Measurements from ENCODE around the gene OPHN1. TPM values are rescaled to one million over a fixed set of nuclear protein-coding genes. Genes with fewer than 3 reads are reported as not detected.
"Not testable (repeated sequence)": the region's sequence is repeated elsewhere in the genome, so short reads cannot be mapped to it uniquely, and the experiment has no call there.

Gene OPHN1
- total RNA-seq, 1 donor from 2014 or later = 11.7 TPM

DNA sequence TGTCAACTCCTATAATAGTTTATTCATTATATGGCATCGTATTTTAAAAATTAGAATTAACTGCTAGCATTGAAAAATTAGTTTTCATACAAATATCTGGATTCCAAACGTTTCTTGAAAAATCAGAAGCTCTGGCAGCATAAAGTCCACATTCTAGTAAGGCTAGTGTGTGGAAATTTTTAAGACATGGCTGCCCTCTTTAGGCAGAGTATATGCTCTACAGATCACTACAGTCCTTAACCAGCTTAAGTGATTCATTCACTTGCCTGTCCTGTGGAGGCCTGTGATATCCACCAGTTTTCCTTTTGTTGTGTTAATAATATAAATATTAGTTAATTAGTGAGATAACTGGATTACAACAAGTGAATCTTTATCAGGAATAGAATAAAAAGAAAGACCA, 287.2 kb downstream of the OPHN1 start:
- peak; percentile 58 for DNase-seq

DNA sequence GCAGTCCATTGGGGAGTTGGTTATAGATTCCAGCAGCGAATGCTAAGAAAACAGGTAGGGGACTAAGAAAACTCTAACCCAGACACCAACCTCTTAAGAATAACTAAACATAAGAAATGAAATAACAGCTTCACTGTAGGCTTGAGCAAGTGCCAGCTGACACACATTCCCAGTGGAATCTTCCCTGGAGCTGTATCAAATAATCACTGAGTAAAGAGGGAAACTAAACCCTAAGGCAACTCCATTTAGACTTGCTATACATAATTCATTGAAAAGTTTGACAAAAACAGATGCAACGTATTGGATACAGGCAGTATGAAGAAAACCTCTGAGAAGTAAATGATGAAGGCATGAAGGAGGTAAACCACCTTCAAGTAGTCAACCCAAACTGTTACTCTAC, 293.5 kb downstream of the OPHN1 start:
- no peak for DNase-seq

DNA sequence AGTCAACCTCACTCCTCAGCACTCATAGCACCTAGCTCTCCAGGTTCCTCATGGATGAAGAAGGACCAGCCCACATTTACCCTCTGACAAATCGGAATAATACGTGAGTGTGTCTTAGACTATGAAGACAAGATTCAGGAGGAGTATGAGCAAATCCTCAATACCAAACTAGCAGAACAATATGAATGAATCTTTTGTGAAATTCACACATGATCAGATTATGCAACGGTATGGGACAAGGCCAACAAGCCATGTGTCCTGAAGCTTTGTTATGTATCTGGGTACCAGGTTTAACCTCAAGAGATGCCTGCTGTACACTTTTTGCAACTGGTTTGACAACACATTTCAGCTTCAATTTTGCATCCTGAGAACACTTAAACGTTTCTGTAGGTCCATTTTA, 300.1 kb downstream of the OPHN1 start:
- no peak for DNase-seq

DNA sequence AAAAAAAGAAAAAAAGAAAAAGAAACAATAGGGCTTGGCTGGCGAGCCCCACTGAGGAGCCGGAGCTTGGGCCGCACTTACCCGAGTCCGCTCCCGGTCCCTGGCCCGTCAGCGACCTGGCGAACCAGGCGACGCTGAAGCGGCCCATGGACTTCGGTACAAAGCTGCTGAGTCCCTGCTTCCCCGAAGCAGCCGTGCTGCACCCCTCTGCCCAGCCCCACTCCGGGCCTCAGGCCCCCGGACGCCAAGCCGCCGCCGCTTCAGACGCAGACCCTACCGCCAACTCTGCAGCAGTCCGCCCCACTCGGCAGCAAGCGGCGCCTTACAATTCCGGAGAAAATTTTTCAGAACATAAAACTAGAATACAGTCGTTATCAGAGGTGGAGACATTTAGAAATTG, 300.5 kb downstream of the OPHN1 start:
- DNase-seq = no peak

DNA sequence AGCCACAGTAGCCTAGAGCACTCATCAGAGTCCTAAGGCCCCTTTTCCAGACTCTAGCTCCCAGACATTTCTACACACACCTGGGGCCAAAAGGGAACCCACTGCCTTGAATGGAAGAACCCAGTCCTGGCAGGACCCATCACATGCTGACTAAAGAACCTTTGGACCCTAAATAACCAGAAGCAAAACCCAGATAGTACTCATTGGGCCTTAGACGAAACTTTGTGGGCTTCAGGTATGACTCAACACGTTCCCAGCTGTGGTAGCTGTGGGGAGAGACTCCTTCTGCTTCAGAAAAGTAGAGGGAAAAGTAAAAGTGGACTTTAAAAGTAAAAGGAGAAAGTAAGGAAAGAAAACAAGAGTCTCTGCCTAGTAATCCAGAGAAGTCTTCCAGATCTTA, 311.5 kb downstream of the OPHN1 start:
- no peak for DNase-seq

DNA sequence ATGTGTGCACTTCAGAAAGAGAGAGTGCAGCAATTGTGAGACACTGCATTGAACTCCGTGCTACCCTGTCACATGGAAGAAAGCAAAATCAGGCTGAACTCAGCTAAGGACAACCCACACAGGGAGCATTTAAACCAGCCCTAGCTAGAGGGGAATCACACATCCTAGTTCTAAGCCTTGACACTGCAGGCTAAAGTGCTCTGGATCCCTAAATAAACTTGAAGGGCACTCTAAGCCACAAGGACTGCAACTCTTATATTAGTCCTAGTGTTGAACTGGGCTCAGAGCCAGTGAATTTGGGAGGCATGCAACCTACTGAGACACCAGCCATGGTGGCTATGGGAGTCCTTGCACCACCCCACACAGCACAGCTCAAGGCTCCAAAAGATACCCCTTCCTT, 311.9 kb downstream of the OPHN1 start:
- DNase-seq = no peak

DNA sequence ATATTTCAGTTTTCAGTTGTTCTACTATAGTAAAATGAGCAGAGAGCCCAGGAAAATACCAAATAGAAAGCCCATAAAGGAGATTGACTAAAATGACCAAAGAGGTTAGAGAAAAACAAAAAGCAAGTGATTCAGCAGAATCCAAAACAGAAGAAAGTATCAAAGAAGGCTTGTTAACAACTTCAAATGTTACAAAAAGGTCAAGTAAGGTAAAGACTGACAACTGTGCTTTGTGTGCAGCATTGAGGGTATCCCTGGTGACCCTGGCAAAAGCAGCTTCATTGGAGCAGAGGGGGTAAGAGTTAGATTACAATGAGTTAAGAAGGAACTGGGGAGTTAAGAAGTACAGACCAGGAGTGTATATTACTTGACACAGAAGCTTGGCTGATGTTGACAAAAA, 317.9 kb downstream of the OPHN1 start:
- no peak for DNase-seq

DNA sequence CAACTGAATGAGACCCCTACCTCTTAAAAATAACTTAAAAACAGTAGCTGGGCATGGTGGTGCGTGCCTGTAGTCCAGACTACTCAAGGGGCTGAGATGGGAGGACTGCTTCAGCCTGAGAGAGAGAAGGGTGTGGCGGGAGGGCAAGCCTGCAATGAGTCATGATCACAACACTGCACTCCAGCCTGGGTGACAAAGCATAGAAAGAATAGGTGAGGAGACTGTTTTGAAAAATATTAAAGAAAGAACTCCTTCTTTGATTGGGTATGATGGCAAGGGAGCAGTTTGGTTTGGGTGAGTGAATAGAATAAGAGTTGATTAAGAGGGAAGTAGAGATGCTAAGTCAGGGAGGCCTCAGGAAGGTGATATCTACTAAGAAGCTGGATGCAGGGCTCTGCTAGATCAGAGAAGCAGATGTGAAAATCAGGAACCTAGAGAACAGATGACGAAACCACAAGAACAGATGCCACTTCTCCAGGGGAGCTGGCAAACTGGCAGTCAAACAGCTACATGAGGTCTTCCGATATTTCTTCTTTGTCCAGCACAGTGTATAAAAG, 318.6 kb downstream of the OPHN1 start:
- no peak for DNase-seq

DNA sequence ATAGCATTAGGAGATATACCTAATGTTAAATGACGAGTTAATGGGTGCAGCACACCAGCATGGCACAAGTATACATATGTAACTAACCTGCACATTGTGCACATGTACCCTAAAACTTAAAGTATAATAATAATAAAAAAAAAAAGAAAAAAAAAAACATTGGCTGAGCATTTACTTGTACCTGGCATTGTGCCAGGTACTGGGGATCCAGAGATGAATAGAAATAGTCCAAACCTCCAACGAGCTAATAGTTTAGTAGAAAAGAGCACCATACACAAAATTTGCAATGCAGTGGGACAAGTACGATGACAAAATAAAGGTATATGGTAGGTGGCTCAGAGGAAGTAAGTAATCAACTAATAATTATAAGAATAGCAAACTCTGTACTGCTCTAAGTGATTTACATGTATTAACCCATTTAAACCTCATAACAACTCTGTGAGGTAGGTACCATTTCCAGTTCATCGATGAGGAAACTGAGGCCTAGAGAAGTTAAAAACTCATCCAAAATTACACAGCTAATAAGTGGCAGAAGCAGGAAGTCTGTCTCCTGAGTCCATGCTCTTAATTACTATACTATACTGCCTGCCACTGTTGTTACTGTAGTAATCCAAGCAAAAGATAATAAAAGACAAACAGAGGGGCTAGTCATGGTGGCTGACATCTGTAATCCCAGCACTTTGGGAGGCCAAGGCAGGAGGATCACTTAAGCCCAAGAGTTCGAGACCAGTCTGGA, 319.3 kb downstream of the OPHN1 start:
- DNase-seq = peak; percentile 3

DNA sequence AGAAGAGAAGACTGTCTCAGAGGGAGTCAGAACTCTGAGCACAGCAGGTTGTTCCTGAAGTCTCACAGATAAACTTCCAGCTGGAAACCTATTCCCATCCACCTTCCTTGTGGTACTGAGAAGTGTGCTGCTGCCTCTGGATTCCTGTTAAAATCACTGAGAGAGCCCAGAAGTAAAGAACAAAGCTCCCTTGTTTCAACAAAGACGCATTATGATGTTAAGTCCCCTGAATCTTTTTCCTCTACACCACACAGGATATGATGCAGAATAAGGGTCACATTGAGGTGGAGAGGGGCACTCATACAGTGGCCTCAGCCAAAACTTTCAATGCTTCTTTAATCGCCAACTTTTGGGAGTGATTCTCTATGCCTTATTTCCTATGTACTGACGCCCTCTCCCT, 321.0 kb downstream of the OPHN1 start:
- peak; percentile 43 for DNase-seq

DNA sequence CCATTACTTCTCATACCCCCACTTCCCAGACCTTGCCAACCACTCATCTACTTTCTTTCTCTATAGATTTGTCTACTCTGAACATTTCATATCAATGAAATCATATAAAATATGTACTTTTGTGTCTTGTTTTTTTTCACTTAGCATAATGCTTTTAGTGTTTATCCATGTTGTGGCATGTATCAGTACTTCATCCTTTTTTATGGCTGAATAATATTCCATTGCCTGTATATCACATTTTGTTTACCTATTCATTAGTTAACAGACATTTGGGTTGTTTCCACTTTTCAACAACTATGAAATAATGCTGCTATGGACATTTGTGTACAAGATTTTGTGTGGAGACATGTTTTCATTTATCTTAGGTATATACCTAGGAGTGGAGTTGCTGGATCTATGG, 324.1 kb downstream of the OPHN1 start:
- no peak for DNase-seq

DNA sequence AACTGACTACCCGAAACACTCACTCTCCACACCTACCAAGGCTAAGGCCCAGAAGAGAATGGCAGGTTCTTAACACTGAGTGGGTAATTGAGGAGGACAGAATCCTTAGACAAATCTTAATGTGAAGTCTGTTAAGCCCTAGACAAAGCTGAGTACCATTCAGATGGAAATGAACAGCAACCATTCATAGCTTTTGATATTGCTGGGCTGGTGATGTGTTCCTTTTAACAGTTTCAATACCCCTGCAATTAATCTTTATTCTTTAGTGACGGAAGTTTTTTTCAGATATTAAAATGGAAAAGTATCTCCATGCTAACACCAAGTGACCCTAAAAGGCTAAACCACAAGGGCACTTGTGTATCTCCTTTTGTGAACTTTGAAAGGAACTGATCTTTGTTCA, 334.9 kb downstream of the OPHN1 start:
- DNase-seq = no peak

DNA sequence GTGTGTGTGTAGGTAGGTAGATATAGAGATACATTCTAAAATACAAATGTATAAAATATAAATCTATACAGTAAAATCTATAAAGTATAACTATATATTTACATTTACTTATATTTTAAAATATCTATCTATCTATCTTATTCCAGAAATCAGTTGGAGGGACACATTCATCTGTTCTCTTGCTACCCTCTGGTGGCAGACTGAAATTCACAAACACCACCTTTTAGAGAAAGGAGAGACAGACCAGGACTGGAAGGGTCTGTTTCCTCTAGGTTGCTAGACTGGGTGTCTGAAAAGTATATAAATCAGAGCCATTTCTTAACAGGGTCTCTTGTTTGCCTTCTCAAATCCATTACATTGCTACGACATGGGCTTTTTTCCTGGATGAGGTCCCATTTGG, 343.0 kb downstream of the OPHN1 start:
- DNase-seq = no peak

DNA sequence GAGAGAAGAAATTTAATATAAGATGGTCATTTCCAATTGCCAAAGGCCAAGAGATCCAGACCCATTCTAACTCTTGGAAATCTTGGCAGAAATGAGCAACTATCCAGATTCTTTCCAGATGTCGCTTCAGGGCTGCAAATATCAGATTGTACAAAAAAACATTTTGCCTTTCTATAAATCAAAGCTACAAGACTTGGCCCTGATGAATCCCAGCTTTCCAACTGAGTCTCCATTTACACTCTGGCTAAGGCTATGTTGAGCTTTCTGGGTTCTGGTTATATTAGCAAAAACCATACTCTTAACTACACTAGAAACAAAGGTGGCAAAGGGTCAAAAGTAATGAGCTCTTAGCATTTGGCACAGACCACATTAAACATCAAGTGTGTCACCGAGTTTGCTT, 345.8 kb downstream of the OPHN1 start:
- no peak for DNase-seq

DNA sequence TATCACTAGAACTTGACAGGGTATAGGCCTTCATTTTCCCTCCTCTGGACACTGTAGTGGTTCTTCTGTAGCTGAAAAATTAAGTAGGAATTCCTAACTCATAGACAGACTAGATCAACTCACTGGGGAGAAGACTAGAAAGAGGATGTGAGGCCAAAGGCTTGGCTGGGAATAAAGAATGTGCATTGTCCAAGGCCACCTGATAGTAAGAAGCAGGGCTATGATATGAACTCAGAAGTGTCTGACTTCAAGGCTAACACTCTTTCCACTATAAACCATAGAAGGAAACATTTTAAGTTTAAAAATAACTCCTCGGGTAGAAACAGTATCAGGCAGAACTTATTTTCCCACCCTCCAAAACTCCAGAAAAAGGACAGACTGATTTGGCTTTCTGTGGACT, 346.6 kb downstream of the OPHN1 start:
- no peak for DNase-seq

DNA sequence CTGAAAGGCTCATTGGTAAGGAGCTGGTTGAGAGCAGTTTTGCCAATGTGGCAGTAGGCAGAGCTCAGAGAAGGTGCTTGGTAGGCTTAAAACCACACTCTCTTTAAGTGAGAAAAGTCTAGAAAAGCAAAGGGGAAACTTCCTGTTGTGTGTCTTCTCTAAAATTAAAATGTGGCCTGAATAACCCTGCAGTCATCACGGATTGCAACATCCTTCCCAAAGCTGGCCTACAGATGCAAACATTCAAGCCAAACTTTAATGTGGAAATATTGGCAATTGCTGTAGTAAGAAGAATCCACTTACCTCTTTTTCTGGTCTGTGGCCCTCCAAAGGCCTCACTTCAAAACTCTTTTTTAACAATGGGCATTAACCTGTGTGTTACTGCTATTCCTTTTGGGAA, 348.5 kb downstream of the OPHN1 start:
- DNase-seq = no peak

DNA sequence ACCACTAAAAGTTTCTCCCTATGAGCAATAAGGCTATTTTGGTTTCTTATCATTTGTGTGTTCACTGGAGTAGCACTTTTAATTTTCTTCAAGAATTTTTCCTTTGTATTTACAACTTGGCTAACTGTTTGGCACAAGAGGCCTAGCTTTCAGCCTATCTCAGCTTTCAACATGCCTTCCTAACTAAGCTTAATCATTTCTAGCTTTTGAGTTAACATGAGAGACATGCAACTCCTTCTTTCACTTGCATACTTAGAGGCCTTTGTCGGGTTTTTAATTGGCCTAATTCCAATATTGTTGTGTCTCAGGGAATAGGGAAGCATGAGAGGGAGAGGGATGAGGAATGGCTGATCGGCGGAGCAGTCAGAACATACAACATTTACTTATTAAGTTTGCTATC, 349.8 kb downstream of the OPHN1 start:
- DNase-seq = no peak

DNA sequence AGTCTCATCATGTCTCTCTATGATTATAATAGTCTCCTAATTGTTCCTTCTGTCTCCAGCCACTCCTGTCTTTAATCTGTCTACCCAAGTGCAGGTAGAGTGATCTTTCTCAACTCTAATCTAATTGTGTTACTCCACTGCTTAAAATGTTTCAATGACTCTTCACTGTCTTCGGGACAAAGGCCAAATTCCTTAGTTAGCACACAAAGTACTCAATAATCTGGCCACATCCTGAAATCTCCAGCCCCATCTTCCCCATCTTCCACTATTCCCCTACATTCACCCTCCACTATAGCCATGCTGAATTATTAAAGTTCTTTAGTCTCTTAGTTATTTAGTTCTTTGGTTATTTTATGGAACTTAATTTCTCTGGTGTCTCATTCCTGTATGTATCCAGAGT, 353.3 kb downstream of the OPHN1 start:
- no peak for DNase-seq

DNA sequence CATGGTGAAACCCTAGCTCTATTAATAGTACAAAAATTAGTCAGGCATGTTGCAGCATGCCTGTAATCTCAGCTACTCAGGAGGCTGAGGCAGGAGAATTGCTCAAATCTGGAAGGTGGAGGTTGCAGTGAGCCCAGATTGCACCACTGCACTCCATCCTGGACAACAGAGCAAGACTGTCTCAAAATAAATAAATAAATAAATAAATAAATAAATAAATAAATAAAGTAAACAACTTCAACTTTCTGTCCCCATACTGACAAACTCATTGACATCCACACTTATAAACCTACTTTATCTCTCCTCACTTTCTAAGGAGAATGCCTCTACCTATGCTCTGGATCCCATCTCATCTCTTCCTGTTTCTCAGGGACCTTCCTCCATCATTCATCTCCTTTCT, 354.5 kb downstream of the OPHN1 start:
- not testable (repeated sequence) for DNase-seq

DNA sequence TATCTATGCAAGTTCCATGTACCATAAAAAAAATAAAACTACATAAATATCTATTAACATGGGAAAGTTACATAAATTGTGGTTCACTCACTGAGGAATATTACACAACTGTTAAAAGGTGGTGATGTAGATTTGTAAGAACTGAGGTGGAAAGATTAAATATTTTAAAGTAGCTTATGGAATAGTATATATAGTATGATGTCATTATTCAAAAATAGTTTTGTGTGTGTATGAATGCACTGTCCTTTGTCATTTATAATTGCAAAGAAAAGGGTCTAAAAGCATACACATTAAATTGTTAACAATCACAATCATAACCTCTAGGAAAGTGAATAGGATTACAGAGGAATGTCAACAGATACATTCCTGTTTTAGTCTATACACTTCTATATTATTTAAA, 355.9 kb downstream of the OPHN1 start:
- no peak for DNase-seq

DNA sequence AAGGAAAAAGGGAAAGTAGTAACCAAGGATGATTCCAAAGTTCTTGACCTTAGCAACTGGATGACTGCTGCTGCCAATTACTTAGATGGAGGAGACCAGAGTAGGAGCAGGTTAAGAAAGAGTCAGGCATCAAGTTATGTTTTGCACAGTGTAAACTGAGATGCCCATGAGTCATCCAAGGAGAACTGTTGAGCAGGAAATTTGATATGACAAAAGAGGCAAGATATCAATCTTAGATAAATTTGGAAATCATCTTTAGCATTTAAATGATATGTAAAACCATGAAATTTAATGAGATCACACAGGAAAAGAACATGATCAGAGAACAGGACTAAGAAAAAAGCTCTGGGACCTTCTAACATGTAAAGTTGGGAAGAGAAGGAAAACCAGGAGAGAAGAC, 361.3 kb downstream of the OPHN1 start:
- DNase-seq = peak; percentile 5

DNA sequence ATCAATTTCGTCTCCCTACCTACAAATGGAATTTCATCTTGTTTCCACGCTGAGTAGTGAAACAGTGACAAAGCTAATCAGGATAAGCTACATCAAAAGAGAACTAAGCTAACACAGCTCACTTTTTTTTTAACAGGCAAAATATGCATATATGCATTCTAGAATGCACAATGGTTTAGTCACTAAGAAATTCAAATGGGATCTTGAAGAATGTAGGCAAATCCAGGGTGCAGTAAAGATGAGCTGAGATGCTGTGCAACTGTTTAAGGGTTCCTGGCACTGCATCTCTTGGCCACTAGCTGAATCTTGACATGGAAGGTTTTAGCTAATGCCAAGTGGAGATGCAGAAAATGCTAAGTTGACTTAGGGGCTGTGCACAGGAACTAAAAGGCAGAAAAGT, 363.2 kb downstream of the OPHN1 start:
- DNase-seq = not testable (repeated sequence)

DNA sequence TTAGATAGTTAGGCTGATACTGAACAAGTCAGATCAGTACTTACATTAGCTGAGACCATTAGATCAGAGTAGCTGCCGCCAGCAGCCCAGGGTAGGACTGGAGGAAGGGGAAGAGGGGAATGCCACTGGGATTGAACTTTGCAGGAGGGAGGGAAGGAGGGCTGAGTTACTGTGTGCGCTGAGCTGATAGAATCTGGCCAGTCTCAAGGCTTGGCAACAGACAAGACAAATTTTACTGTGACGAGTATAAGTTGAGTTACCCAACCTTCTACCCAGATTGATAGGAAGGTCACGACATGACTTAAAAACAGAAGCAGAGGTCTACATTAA, 372.1 kb downstream of the OPHN1 start:
- DNase-seq = no peak

DNA sequence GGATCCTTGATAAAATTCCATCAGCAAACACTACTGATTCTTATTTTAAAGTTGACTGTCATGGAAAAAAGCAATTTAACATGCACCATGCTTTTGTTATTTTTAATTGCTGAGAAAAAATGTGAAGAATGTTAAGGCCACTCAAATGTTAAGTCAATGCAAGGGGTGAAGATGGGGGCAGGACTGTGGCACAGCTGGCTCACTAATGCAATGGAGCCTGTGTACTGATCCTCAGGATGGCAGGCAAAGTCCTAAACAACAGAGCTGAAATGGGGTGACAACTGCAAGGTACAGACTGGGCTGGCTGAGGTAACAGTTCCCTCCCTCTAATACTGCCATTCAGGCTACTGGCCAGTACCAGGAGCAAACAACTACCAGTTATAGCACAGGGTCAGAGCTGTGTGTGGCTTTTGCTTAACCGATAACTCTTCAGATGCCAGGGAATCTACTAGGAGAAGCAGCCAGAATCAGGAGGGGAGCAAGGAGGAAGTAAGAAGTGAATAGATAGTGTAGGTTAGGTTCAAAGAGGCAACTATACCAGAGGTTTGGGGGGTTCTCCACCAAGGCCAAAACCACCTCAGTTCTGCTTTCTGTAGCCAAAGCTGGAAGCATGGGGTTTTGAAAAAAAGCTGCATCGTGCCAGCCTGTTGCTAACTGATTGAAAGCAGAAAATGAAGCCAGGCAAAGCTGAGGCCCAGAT, 372.6 kb downstream of the OPHN1 start:
- no peak for DNase-seq

DNA sequence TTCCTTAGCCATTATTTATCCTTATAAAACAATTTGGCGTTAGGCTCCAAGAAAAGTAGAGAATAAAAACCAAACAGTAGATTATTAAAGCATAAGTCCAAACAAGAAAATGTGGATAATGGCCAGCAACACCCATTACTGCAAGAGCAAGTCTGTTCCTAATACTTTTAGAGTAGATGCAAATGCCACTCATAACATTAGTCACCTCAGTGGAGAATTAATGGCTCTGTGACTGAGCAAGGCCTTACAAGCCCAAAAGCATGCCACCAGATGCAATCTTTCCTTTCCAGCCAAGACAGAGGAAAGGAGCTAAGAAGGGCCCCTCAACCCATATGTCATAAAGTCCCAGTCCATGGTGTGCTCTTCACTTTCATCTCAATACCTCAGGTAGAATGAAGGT, 373.8 kb downstream of the OPHN1 start:
- no peak for DNase-seq
